GM19455 (cell line): ENCODE results near the gene KCNMB1.

Experiments
- ATAC-seq: cut with Tn5 transposase; IDR thresholded peaks from one replicate; pipeline ENCODE4 v1.9.1; 2021; ENCODE audit not compliant: unreplicated experiment

Gene KCNMB1

GRCh38 chr5:170416526-170416925 lies 27.4 kb upstream of the KCNMB1 start:
- ATAC-seq = no peak

GRCh38 chr5:170414786-170415185 lies 25.6 kb upstream of the KCNMB1 start:
- ATAC-seq = no peak

GRCh38 chr5:170413897-170414296 lies 24.7 kb upstream of the KCNMB1 start:
- no peak for ATAC-seq

GRCh38 chr5:170411100-170411499 lies 21.9 kb upstream of the KCNMB1 start:
- no peak for ATAC-seq

GRCh38 chr5:170410401-170410800 lies 21.2 kb upstream of the KCNMB1 start:
- no peak for ATAC-seq

- no peak for ATAC-seq
These were observed 19.9 kb upstream of the KCNMB1 start for GRCh38 chr5:170408877-170409660.

- no peak for ATAC-seq
These were observed 19.1 kb upstream of the KCNMB1 start for GRCh38 chr5:170408226-170408625.

GRCh38 chr5:170407062-170407461 lies 17.9 kb upstream of the KCNMB1 start:
- no peak for ATAC-seq

GRCh38 chr5:170405817-170406216 lies 16.6 kb upstream of the KCNMB1 start:
- no peak for ATAC-seq

GRCh38 chr5:170404398-170404797 lies 15.2 kb upstream of the KCNMB1 start:
- no peak for ATAC-seq

- ATAC-seq = no peak
These were observed 14.5 kb upstream of the KCNMB1 start for GRCh38 chr5:170403675-170404074.

- no peak for ATAC-seq
These were observed 13.3 kb upstream of the KCNMB1 start for GRCh38 chr5:170402508-170402907.

- no peak for ATAC-seq
These were observed 7.9 kb upstream of the KCNMB1 start for GRCh38 chr5:170397059-170397458.

GRCh38 chr5:170393958-170394357 lies 4.8 kb upstream of the KCNMB1 start:
- no peak for ATAC-seq

GRCh38 chr5:170393235-170393634 lies 4.1 kb upstream of the KCNMB1 start:
- no peak for ATAC-seq

- no peak for ATAC-seq
These were observed 1.3 kb upstream of the KCNMB1 start for GRCh38 chr5:170390472-170390871.

- ATAC-seq = no peak
These were observed 354 bp upstream of the KCNMB1 start for GRCh38 chr5:170389550-170389892.

GRCh38 chr5:170387775-170388639 lies 1.2 kb downstream of the KCNMB1 start:
- no peak for ATAC-seq

GRCh38 chr5:170386743-170387395 lies 2.3 kb downstream of the KCNMB1 start:
- no peak for ATAC-seq

GRCh38 chr5:170383227-170383626 lies 5.9 kb downstream of the KCNMB1 start:
- ATAC-seq = no peak

- no peak for ATAC-seq
These were observed 6.4 kb downstream of the KCNMB1 start for GRCh38 chr5:170382790-170383189.
